NCI-H1105 (cell line): ENCODE results near the gene GRIN2D.
"Not testable (repeated sequence)": the region's sequence is repeated elsewhere in the genome, so short reads cannot be mapped to it uniquely, and the experiment has no call there.

Source experiments
- DNase-seq: peaks from one replicate; lab custom pipeline; 2025; lab: John Stamatoyannopoulos, UW

Gene GRIN2D

GRCh38 chr19:48371771-48372170 is 21.7 kb upstream of the GRIN2D start:
- not testable (repeated sequence) for DNase-seq

GRCh38 chr19:48372904-48373303 is 20.6 kb upstream of the GRIN2D start:
- DNase-seq, result peak; percentile 82

GRCh38 chr19:48373567-48373966 is 19.9 kb upstream of the GRIN2D start:
- DNase-seq, result no peak

- no peak for DNase-seq
These were observed 15.3 kb upstream of the GRIN2D start for GRCh38 chr19:48378194-48378570.

DNA sequence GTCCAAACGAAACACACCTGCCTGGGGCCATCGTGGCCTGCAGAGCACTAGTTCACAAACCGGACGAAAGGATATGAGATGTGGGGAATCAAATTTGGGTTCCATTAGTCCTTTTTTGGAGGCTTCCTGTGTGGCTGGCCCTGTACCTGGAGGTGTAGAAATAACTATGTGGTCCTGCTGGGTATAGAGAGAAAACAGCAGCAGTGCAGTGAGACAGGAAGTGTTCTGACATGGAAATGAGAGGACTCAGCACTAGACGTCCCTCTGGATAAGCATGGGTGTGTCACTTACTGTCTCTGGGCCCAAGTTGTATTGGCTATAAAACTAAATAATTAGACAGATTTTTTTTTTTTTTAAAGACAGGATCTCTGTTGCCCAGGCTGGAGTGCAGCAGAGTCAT is 14.4 kb upstream of the GRIN2D start:
- no peak for DNase-seq

- no peak for DNase-seq
These were observed 12.1 kb upstream of the GRIN2D start for GRCh38 chr19:48381178-48381950.

DNA sequence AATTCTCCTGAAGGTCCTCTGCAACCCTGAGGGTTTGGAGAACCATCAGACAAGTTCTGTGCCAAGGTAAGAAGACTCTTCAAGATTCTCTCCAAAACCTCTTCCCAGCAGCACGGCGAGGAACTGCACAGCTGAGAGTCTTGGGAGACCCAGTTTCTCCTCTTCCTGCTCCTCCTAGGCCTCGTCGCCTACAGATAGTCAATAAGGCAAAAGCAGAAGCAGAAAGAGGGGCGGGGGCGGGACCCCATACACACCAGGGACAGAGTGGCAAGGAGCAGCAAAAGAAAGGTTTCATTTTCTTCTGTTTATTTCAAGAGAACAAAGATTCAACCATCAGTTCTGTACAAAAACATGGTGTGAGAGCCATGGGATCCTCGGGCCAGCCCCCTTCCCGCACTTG is 11.2 kb upstream of the GRIN2D start:
- DNase-seq, result no peak

DNA sequence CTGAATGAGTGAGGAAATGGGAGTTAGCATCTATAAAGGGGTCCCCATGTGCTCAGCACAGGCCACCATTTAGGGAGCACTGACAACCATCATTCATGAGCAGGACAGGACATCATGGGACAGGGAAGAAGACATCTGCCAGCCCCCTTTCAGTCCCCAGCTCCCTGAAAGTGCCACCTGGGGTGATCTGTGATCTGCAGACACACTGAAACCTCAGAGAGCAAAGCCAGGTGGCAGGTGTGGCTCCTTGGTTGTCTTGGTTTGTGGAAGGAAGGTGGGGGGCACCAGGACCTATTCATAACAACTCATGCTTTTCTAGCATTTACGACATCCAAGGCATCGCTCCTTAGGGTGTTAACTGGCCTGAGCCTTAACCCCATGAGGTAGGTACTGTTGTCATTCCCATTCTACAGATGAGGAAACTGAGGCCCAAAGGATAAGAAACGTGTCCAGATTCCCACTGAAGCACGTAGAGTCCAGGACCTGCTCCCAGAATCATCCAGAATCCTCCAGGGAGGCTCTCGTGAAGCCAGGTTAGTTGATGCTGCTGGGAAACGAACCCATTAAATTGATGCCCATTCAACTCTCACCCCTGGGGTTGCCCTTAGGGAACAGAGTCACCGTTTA is 7.9 kb upstream of the GRIN2D start:
- no peak for DNase-seq

DNA sequence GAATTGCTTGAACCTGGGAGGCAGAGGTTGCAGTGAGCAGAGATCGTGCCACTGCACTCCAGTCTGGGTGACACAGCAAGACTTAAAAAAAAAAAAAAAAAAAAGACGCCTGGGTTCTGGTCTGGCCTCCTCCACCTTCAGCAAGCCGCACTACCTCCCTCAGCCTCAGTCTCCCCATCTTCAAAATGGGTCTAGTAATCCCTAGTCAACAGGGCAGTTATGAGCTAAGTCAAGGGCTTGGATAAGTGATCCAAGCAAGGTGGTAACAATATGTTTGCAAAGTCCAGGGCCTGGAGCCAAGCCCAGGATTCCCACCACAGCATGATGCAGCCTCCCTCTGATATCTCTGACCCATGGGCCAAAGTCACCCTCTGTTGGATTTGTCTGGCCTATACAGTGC is 6.5 kb upstream of the GRIN2D start:
- no peak for DNase-seq

GRCh38 chr19:48390188-48391099 is 3.0 kb upstream of the GRIN2D start:
- peak; percentile 39 for DNase-seq

DNA sequence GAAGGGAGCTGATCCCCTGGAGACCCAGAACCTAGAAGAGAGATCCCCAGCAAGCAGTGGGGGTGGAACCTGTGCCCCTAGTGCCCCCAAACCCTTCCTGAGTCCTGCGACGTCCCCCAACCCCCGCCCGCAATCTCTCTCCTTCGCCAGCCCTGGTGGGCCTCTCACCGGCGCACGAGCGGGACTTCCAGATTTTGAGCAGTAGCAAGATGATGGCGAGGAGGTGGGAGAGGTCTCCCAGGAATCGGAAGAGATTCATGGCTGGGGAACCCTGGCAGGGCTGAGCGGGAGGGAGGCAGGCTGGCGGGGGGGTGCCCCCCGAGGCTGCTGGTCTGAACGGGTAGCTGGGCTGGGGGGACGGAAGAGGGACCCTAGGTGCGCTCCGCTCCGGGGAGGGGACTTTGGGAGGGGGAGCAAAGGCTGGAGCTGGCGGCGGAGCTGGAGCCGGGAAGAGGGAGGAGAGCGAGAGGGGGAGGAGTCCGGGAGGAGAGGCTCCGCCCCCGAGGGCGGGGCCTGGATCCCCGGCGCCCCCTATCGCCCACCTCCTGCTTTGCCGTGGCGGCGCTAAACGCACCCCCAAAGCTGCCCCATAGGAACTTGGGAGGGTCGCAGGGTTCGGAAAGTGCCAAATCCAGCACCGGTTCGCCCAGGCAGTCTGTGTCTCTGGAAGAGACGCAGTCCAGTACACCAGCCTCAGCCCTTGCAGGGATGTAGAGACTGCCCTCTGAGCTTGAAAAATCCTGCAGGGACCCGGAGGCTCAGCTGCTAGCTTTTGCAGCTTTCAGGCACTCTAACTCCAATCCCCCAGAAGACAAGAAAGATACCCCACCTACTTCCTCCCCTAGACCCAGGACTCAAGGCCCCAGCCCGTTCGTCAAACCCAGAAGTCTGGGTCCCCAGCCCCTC is 2.1 kb upstream of the GRIN2D start, which contains the start of gene KDELR1:
Gene KDELR1, minus strand, starts transcription at position 452 of the 906 bp plus-strand sequence. Its CDS starts 193 bp downstream, at position 259.
- DNase-seq, result peak; percentile 33

- not testable (repeated sequence) for DNase-seq
These were observed 1.5 kb upstream of the GRIN2D start for GRCh38 chr19:48392006-48392344.

DNA sequence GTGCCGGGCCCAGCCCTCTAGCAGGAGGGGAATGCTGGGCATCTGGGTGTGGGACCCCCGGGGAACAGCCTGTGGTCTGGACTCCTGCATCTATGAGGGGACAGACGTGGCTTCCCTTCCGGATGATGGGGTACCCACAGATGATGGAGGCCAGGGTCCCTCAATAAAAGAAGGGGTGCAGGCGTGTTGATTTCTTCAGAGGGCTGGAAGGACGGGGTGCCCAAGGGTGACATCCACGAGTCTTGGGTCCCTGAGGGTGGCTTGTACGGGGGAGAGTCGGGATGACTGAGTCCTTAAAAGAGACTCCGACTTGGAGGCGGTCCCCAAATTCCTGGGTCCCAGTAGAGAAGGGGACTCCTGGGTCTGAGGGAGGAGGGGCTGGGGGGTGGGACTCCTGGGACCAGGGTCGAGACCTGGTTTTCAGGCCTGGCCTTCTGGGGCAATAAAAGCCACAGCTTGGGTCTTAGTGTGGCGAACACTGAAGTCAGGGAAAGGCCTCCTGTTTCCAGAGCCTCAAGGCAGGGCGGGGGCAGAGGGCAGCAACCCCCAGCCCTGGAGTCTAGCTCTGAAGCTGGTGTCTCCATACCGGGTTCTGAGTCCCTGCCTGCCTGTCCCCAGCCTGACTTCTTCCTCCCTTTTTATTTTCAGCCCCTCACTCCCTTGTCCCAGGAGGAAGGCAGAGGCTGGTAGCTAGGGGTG is 459 bp upstream of the GRIN2D start:
- DNase-seq, result no peak

DNA sequence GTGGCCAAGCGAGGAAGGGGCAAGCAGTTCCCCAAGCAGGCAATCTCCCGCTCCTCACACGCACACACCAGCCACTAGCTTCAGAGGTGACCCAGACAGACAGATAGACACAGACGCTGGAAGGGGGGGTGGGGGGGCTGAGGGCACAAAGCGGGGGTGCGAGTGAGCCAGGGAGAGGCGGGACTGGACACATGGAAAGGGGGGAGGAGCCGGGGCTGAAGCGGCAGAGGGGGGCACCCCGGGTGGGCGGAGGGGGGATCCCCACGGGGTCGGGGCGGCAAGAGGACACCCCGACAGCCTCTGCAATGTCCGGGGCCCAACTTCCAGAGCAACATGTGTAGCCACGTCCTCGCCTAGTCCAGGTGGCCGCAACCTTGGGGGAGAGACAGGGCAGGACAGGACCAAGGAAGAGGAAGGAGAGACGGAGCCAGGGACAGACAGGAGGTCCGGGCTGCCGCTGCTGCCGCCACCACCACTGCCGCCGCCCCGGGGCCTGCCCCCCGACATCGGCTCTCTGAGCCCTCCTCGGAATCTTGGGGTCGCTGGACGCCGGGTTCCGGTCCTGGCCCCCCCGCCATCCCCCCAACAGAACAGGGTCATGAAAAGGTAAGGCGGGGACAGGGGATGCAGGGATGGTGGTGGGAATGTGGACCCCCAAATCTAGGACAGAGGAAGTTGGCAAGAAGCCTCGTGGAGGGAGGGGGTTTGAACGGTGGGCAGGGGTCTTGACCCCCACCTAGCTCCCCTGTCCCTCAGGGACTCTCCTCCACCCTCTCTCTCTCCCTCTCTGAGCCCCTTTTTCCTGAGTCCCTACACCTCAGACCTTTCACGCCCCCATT is 1.1 kb downstream of the GRIN2D start:
- no peak for DNase-seq

DNA sequence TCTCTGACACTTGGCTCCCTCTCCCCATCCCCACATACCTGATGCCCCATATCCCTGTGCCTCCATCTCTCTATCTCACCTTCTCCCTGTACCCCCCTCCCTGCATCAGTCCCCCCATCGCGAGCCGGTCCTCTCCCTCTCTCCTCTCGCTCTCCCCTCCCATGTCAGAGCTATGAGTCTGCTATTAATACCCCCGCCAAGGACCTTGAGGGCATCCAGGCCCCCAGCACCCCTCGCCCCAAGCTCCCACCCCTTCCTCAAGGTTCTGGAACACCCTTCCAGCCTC is 1.6 kb downstream of the GRIN2D start:
- no peak for DNase-seq

- DNase-seq, result no peak
These were observed 2.0 kb downstream of the GRIN2D start for GRCh38 chr19:48395499-48395898.

DNA sequence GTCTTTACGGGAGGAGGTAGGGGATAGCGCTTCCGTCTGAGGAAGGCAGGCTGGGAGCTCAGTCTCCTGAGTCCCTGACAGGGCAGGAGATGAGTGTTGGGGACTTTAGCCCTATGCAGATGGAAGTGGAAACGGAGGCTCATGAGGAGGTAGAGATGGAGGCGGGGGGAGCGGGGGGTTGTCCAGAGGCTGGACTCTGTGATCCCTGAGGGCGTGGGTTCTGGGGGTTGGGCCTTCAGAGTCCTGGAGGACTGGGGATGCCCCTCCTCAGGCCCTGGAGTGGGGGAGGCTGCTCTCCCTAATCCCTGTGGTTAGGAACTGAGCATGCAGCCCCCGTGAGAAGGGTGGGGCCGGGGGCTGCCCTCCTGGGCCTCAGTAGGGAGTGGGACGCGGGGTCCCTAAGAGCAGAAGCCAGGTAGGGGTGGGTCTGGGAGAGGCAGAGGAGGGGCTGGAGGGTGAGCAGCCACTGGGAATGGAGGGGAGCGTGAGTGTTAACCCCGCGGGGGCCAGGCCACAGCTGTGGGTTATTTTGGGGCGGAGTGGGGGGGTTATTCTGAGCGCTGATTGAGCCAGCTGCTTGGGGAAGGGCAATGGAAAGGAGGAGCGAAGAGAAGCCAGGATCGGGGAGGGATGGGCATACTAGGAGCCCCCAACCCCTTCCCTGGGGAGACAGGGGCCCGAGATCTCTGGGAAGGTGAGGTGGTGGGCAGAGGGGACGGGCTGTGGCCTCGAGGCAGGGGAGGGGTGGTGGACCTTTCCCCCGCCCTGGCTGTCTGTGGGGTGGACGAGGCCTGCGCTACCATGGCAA is 2.8 kb downstream of the GRIN2D start:
- no peak for DNase-seq

GRCh38 chr19:48396824-48397176 is 3.3 kb downstream of the GRIN2D start:
- no peak for DNase-seq

DNA sequence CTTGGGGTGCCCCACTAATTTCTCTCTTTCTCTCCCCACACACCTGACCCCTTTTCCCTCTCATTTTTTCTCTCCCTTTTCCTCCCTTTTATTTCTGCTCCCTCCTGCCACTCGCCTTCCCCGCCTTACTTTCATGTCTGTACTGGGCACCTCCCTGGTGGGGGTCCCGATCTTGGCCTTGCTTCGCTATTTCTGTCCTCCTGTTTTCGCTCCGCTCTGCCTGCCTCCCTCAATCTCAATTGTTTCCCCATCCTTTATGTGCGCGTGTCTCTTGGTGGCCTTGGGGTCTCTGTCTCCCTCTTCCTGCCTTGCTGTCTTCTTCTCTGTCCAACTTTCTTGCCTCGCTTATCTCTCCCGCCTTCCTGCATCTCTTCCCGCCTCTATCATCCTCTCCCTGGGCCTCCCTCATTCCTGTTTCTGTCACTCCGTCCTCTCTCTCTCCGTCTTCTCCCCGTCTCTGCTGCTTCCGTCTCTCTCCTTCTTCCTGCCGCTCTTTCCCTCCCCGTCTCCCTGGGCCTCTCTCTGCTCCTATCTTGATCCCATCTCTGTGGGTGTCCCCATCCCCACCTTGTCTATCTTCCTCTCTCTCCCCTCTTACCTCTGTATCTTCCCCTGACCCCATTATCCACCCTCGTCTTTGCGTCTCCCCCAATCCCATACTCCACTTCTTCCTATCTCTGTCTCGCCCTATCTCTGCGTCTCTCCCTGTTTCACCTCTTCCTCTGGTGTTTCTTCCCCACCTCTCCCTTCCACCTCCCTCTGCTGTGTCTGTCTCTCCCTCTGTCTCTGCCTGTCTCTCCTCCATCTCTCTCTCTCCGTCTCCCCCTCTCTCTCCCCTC is 4.0 kb downstream of the GRIN2D start:
- no peak for DNase-seq
